T-helper 9 cell (primary cell): Measurements from ENCODE around the gene MEX3C.
A peak's percentile ranks its signal among the peaks of the same experiment; 100 is the strongest.

ENCODE experiments used
- DNase-seq: peaks from one replicate; pipeline ENCODE4 v3.0.0-alpha.2; 2020
- total RNA-seq, 2 donors: gene quantifications; one replicate each; lab custom pipeline; 2026; lab: John Stamatoyannopoulos, UW

MEX3C gene
- 132 to 148 reads per million in 2 donors for total RNA-seq

GRCh38 chr18:51197661-51198424 is at the start of gene MEX3C:
MEX3C (minus strand) TSS chr18:51197681; CDS start chr18:51197320, 361 bp downstream.
- DNase-seq: peak; percentile 98

GRCh38 chr18:51241226-51241625 is 43.7 kb upstream of the MEX3C start:
- no peak for DNase-seq

- no peak for DNase-seq
Observed at GRCh38 chr18:51236225-51236624, 38.7 kb upstream of the MEX3C start.

- DNase-seq: no peak
Observed at GRCh38 chr18:51235009-51235789, 37.7 kb upstream of the MEX3C start.

- no peak for DNase-seq
Observed at GRCh38 chr18:51234117-51235008, 36.9 kb upstream of the MEX3C start.

- DNase-seq: no peak
Observed at GRCh38 chr18:51229328-51229727, 31.8 kb upstream of the MEX3C start.

- no peak for DNase-seq
Observed at GRCh38 chr18:51227660-51228059, 30.2 kb upstream of the MEX3C start.

GRCh38 chr18:51226587-51227350 is 29.3 kb upstream of the MEX3C start:
- no peak for DNase-seq

GRCh38 chr18:51226068-51226467 is 28.6 kb upstream of the MEX3C start:
- DNase-seq: no peak

- DNase-seq: no peak
Observed at GRCh38 chr18:51212606-51213005, 15.1 kb upstream of the MEX3C start.

GRCh38 chr18:51211552-51211951 is 14.1 kb upstream of the MEX3C start:
- DNase-seq: no peak

GRCh38 chr18:51196811-51197660 is 445 bp downstream of the MEX3C start:
- DNase-seq: no peak

GRCh38 chr18:51196118-51196810 is 1.2 kb downstream of the MEX3C start:
- DNase-seq: peak; percentile 30

GRCh38 chr18:51195451-51196117 is 1.9 kb downstream of the MEX3C start:
- DNase-seq: peak; percentile 12

- no peak for DNase-seq
Observed at GRCh38 chr18:51195086-51195450, 2.4 kb downstream of the MEX3C start.

GRCh38 chr18:51194604-51195003 is 2.9 kb downstream of the MEX3C start:
- DNase-seq: no peak

- no peak for DNase-seq
Observed at GRCh38 chr18:51193621-51194287, 3.7 kb downstream of the MEX3C start.

- no peak for DNase-seq
Observed at GRCh38 chr18:51192696-51193095, 4.8 kb downstream of the MEX3C start.

- DNase-seq: no peak
Observed at GRCh38 chr18:51192026-51192425, 5.5 kb downstream of the MEX3C start.
